Measurements from ENCODE around the gene DIP2B. TPM values are rescaled to one million over a fixed set of nuclear protein-coding genes. Genes with fewer than 3 reads are reported as not detected.

Gene DIP2B, protein sequence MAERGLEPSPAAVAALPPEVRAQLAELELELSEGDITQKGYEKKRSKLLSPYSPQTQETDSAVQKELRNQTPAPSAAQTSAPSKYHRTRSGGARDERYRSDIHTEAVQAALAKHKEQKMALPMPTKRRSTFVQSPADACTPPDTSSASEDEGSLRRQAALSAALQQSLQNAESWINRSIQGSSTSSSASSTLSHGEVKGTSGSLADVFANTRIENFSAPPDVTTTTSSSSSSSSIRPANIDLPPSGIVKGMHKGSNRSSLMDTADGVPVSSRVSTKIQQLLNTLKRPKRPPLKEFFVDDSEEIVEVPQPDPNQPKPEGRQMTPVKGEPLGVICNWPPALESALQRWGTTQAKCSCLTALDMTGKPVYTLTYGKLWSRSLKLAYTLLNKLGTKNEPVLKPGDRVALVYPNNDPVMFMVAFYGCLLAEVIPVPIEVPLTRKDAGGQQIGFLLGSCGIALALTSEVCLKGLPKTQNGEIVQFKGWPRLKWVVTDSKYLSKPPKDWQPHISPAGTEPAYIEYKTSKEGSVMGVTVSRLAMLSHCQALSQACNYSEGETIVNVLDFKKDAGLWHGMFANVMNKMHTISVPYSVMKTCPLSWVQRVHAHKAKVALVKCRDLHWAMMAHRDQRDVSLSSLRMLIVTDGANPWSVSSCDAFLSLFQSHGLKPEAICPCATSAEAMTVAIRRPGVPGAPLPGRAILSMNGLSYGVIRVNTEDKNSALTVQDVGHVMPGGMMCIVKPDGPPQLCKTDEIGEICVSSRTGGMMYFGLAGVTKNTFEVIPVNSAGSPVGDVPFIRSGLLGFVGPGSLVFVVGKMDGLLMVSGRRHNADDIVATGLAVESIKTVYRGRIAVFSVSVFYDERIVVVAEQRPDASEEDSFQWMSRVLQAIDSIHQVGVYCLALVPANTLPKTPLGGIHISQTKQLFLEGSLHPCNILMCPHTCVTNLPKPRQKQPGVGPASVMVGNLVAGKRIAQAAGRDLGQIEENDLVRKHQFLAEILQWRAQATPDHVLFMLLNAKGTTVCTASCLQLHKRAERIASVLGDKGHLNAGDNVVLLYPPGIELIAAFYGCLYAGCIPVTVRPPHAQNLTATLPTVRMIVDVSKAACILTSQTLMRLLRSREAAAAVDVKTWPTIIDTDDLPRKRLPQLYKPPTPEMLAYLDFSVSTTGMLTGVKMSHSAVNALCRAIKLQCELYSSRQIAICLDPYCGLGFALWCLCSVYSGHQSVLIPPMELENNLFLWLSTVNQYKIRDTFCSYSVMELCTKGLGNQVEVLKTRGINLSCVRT (N-terminal part only)
- 10 to 100 TPM; 27.9 to 31.8 (median 29.8) TPM for total RNA-seq

DNA sequence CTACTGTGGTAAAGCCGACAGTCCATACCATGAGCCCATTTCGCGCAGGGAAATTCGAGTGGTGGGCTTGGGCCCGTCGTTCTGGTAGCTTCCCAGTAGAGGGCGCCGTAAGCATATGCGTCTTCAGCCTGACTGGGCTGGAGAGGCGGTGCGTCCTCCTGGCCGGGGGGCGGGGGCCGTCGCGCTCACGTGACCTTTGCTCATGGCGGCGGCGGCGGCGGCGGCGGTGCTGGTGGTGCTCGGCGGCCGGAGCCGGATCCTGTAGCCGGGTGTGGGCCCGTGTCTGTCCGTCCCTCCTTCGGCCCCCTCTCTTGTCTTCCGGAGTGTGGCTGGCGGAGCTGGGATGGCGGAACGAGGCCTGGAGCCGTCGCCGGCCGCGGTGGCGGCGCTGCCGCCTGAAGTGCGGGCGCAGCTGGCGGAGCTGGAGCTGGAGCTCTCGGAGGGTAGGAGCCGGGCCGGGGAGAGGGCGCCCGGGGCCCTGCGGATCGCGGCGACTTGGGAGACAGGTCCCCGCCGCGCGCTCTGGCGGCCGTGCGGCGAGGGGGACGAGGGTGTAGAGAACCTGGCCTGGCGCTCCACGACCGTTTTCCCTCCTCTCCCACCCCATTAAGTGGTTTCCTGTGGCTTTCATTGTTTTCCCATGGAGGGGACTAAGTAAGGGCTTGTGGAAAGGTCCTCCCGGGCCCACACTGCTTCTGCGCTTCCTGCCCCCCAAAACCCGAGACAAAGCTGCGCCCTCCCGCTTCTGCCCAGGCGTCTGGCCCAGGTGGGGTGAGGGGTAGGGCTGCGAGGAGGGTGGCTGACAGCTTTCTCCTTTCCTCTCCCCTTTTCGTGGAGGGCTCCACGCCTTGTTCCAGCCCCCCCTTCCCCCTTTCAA lies at the start of gene DIP2B:
Gene DIP2B, plus strand, starts transcription at position 188 of the 877 bp plus-strand sequence. Its CDS starts 156 bp downstream, at position 344.
- TF ChIP-seq, protein P1, sequence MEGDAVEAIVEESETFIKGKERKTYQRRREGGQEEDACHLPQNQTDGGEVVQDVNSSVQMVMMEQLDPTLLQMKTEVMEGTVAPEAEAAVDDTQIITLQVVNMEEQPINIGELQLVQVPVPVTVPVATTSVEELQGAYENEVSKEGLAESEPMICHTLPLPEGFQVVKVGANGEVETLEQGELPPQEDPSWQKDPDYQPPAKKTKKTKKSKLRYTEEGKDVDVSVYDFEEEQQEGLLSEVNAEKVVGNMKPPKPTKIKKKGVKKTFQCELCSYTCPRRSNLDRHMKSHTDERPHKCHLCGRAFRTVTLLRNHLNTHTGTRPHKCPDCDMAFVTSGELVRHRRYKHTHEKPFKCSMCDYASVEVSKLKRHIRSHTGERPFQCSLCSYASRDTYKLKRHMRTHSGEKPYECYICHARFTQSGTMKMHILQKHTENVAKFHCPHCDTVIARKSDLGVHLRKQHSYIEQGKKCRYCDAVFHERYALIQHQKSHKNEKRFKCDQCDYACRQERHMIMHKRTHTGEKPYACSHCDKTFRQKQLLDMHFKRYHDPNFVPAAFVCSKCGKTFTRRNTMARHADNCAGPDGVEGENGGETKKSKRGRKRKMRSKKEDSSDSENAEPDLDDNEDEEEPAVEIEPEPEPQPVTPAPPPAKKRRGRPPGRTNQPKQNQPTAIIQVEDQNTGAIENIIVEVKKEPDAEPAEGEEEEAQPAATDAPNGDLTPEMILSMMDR (IDR thresholded peaks at IDR 0.05; ENCODE audit: low read depth), result no peak

DNA sequence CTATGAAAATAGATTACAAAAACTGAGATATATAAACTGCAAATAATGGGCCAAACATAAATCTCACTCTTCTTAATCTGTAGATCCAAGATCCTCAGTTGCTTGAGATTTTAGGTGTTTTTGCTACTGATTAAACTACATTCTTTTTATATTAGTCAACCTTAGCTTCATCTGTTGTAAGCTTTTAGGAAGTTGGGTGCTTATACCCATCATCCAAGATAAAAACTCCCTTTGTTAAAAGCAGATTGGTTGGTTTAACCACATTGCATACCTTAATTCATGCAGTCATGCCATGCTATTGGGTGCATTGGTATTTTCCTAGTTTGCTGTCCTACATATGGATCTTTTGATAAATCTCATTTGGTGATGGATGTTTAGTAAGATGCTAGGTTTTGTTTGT lies 46.2 kb upstream of the DIP2B start:
- TF ChIP-seq, protein P1 (IDR thresholded peaks at IDR 0.05; ENCODE audit: low read depth), result no peak

DNA sequence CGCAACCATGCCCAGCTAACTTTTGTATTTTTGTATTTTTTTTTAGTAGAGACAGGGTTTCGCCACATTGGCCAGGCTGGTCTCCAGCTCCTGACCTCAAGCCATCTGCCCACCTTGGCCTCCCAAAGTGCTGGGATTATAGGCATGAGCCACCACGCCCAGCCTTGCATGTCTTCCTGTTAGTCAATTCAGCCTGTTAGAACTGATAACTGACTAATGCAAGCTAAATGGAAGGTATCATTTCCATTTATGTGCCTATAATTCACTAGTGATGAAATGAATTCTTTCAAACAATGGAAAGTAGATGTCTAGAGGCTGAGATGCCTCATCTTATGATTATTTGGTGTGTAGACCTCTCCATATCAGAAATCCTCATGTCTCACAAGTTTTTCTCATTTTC lies 37.3 kb upstream of the DIP2B start:
- TF ChIP-seq, protein P1 (IDR thresholded peaks at IDR 0.05; ENCODE audit: low read depth), result no peak

DNA sequence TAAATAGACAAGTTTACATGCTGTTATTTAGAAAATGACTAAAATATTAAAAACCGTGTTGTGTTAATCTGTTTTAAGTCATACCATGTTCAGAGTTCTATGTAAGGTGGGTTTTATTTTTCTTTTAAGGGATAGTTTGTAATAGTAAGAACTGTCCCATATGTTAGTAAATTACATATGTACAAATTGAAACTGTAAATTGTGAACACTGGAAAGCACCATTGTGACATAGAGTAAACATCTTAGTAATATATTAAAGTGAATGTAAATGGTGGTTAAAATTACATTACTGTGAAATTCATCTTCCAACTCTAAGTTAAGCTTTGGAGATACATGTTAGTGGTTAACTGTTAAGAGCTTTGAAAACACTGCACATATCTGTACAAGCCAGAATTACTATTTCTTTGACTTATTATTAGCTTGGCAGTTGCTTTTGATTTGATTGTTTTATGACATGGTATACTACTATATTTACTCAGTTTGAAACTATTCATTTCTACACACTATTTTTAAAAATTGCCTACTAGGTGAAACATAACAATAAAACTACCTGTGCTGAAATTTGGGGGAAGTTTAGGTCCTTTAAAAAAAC lies 27.4 kb upstream of the DIP2B start:
- TF ChIP-seq, protein P1 (IDR thresholded peaks at IDR 0.05; ENCODE audit: low read depth), result no peak

DNA sequence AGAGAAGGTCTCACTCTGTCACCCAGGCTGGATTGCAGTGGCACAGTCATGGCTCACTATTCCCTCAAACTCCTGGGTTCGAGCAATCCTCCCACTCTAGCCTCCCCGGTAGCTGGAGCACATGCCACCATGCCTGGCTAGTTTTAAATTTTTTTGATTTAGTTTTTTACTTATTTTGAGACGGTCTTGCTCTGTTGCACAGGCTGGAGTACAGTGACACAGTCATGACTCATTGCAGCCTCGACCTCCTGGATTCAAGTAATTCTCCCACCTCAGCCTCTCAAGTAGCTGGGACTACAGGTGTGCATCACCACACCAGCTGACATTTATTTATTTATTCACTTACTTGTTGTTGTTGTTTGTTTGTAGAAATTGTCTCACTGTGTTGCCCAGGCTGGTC lies 22.2 kb upstream of the DIP2B start:
- TF ChIP-seq, protein P1 (IDR thresholded peaks at IDR 0.05; ENCODE audit: low read depth), result no peak

DNA sequence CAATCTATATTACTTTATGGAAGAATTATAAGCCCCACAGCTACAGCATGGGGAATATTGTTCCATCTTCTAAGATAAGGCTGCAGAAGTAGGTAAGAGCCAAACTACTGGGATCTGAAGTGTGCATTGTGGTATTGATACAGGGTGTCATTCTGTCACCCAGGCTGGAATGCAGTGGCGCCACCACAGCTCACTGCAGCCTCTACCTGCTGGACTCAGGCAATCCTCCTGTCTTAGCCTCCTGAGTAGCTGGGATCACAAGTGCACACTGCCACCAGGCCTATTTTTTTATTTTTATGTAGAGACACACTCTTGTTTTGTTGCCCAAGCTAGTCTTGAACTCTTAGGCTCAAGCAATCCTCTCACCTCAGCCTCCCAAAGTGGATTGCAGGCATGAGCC lies 21.3 kb upstream of the DIP2B start:
- TF ChIP-seq, protein P1 (IDR thresholded peaks at IDR 0.05; ENCODE audit: low read depth), result no peak

Measured in subcutaneous adipose tissue (tissue), 4 donors.